H1 (cell line): Measurements from ENCODE around the gene CBARP. TPM values are rescaled to one million over a fixed set of nuclear protein-coding genes. Genes with fewer than 3 reads are reported as not detected.

Experiments
- CTCF ChIA-PET: fragments of 300-600 bp; sonication (Branson Sonifier 250); formaldehyde crosslinking; loops from one replicate; lab custom pipeline; 2021; ENCODE audit not compliant: partially characterized antibody; lab: Charles Lee
- POLR2A ChIA-PET: fragments of 300-600 bp; sonication (Branson Sonifier 250); formaldehyde crosslinking; loops from one replicate; lab custom pipeline; 2021; ENCODE audit warnings: inconsistent platforms; ENCODE audit not compliant: partially characterized antibody; lab: Charles Lee
- DNase-seq, 2 experiments: peaks; one replicate each; pipeline versions ENCODE4 v3.0.0 to v3.0.0-alpha.2; 2010 to 2022; ENCODE audit warnings: low spot score in 2 of 2, low read depth in 1 of 2, mixed read lengths in 1 of 2
- FAIRE-seq: peaks from 2 replicates; lab custom pipeline; 2011; peaks lifted over from hg19 to GRCh38; lab: Jason Lieb, UNC
- H2AFZ ChIP-seq: 2 replicates; pipeline ENCODE4 v1.8.1; 2012; ENCODE audit warnings: low read length, inconsistent platforms
- H2AK5ac ChIP-seq: 2 replicates; pipeline ENCODE4 v1.6.1; 2013; ENCODE audit warnings: low read depth, low read length
- H2BK120ac ChIP-seq: replicated peaks from 2 replicates; pipeline ENCODE3; 2013; ENCODE audit warnings: low read depth, low read length, inconsistent platforms
- H2BK12ac ChIP-seq: 2 replicates; pipeline ENCODE4 v1.6.1; 2013; ENCODE audit warnings: low read depth, low read length
- H2BK15ac ChIP-seq: 2 replicates; pipeline ENCODE4 v1.6.1; 2013; ENCODE audit warnings: low read length
- H2BK20ac ChIP-seq: 2 replicates; pipeline ENCODE4 v1.6.1; 2013; ENCODE audit warnings: low read length
- H2BK5ac ChIP-seq: 2 replicates; pipeline ENCODE4 v1.6.1; 2013; ENCODE audit warnings: low read depth, low read length
- H3K14ac ChIP-seq: 2 replicates; pipeline ENCODE4 v1.6.1; 2013; ENCODE audit warnings: inconsistent platforms; ENCODE audit not compliant: insufficient read length
- H3K18ac ChIP-seq: 2 replicates; pipeline ENCODE4 v1.6.1; 2013; ENCODE audit warnings: low read length; ENCODE audit errors: extremely low read depth
- H3K23ac ChIP-seq: 2 replicates; pipeline ENCODE4 v1.6.1; 2013; ENCODE audit warnings: inconsistent platforms; ENCODE audit not compliant: insufficient read length
- H3K23me2 ChIP-seq: 2 replicates; pipeline ENCODE4 v1.6.1; 2013; ENCODE audit warnings: low read depth, low read length
- H3K27ac ChIP-seq: 2 replicates; pipeline ENCODE4 v1.6.1; 2011; ENCODE audit warnings: low read depth, low read length, inconsistent platforms
- H3K27me3 ChIP-seq, 4 experiments: replicated peaks in 1 of 4; 1 replicate in 1 of 4; 2 replicates in 3 of 4; pipeline versions ENCODE4 v1.6.1 to v1.8.1; 2011 to 2013; ENCODE audit warnings: low read length in 3 of 4, mild to moderate bottlenecking in 3 of 4, inconsistent platforms in 2 of 4, mixed read lengths in 2 of 4, moderate library complexity in 1 of 4; ENCODE audit not compliant: control insufficient read depth in 3 of 4, insufficient read depth in 3 of 4; ENCODE audit errors: extremely low read depth in 1 of 4
- H3K36me3 ChIP-seq, 4 experiments: 2 replicates each; pipeline versions ENCODE4 v1.6.1 to v1.8.1; 2011 to 2013; ENCODE audit warnings: mild to moderate bottlenecking in 4 of 4, low read length in 3 of 4, moderate library complexity in 2 of 4, control low read depth in 1 of 4, inconsistent platforms in 1 of 4; ENCODE audit not compliant: insufficient read depth in 4 of 4, control insufficient read depth in 2 of 4
- H3K4ac ChIP-seq: replicated peaks from 2 replicates; pipeline ENCODE3; 2013; ENCODE audit warnings: low read length, low read depth, mixed read lengths, inconsistent platforms; ENCODE audit not compliant: insufficient read length
- H3K4me1 ChIP-seq, 4 experiments: replicated peaks in 1 of 4; 1 replicate in 1 of 4; 2 replicates in 3 of 4; pipeline versions ENCODE4 v1.6.1 to v1.8.1; 2011 to 2013; ENCODE audit warnings: low read length in 3 of 4, inconsistent platforms in 2 of 4, mixed read lengths in 1 of 4; ENCODE audit not compliant: insufficient read depth in 4 of 4, control insufficient read depth in 3 of 4
- H3K4me2 ChIP-seq, 2 experiments: 2 replicates each; pipeline versions ENCODE4 v1.6.1 to v1.8.1; 2011 to 2013; ENCODE audit warnings: low read depth in 2 of 2, low read length in 2 of 2, control low read depth in 1 of 2, inconsistent platforms in 1 of 2, mild to moderate bottlenecking in 1 of 2; ENCODE audit not compliant: insufficient read depth in 1 of 2
- H3K4me3 ChIP-seq, 4 experiments: fragments of 200-600, 300-600 bp in 1 of 4; sonication (generic), shearing (Covaris generic), sonication (Bioruptor Twin) in 1 of 4; 2 replicates each; pipeline versions ENCODE4 v1.5.1 to v1.8.1; 2011 to 2016; ENCODE audit warnings: low read length in 4 of 4, low read depth in 3 of 4, control low read depth in 2 of 4, inconsistent platforms in 2 of 4, mild to moderate bottlenecking in 2 of 4, mixed read lengths in 1 of 4, moderate library complexity in 1 of 4; ENCODE audit not compliant: insufficient read depth in 2 of 4; ENCODE audit errors: extremely low read depth in 1 of 4
- H3K56ac ChIP-seq: replicated peaks from 2 replicates; pipeline ENCODE3; 2013; ENCODE audit warnings: low read depth, mild to moderate bottlenecking, mixed read lengths, low read length, inconsistent platforms; ENCODE audit not compliant: insufficient read length
- H3K79me1 ChIP-seq: 2 replicates; pipeline ENCODE4 v1.6.1; 2013; ENCODE audit warnings: low read depth, low read length, control low read depth
- H3K79me2 ChIP-seq, 2 experiments: 2 replicates each; pipeline versions ENCODE4 v1.6.1 to v1.8.1; 2012 to 2013; ENCODE audit warnings: low read length in 2 of 2, mild to moderate bottlenecking in 2 of 2, inconsistent platforms in 1 of 2; ENCODE audit not compliant: insufficient read depth in 2 of 2, control insufficient read depth in 1 of 2
- H3K9ac ChIP-seq, 4 experiments: replicated peaks in 1 of 4; 1 replicate in 1 of 4; 2 replicates in 3 of 4; pipeline versions ENCODE4 v1.6.1 to v1.8.1; 2011 to 2013; ENCODE audit warnings: low read depth in 3 of 4, low read length in 3 of 4, control low read depth in 2 of 4, mild to moderate bottlenecking in 2 of 4, moderate library complexity in 2 of 4, inconsistent platforms in 1 of 4; ENCODE audit errors: extremely low read depth in 1 of 4
- H3K9me3 ChIP-seq, 2 experiments: 2 replicates each; pipeline versions ENCODE4 v1.6.1 to v1.8.1; 2012 to 2013; ENCODE audit warnings: mild to moderate bottlenecking in 2 of 2, moderate library complexity in 2 of 2, control low read depth in 1 of 2, inconsistent platforms in 1 of 2, low read depth in 1 of 2, low read length in 1 of 2, mixed read lengths in 1 of 2; ENCODE audit not compliant: insufficient read depth in 2 of 2
- H4K20me1 ChIP-seq, 2 experiments: replicated peaks in 1 of 2; 2 replicates each; pipeline versions ENCODE3 to v1.8.1; 2011 to 2013; ENCODE audit warnings: inconsistent platforms in 2 of 2, low read length in 2 of 2, mild to moderate bottlenecking in 1 of 2; ENCODE audit not compliant: insufficient read depth in 2 of 2, control insufficient read depth in 1 of 2
- H4K5ac ChIP-seq: 2 replicates; pipeline ENCODE4 v1.6.1; 2013; ENCODE audit warnings: low read length, low read depth, mixed read lengths, inconsistent platforms; ENCODE audit not compliant: insufficient read length
- H4K8ac ChIP-seq: 2 replicates; pipeline ENCODE4 v1.8.0; 2013; ENCODE audit warnings: mild to moderate bottlenecking, moderate library complexity, low read length, inconsistent platforms; ENCODE audit not compliant: insufficient read depth; ENCODE audit errors: extremely low read depth
- H4K91ac ChIP-seq: replicated peaks from 2 replicates; pipeline ENCODE3; 2013; ENCODE audit warnings: low read length, mixed read lengths, inconsistent platforms; ENCODE audit not compliant: insufficient read length
- CTCF ChIP-seq, 3 experiments: IDR thresholded peaks; 1 replicate in 2 of 3; 2 replicates in 1 of 3; pipeline versions ENCODE4 v1.5.1 to v1.6.1; 2011; ENCODE audit warnings: low read length in 3 of 3, mild to moderate bottlenecking in 3 of 3, inconsistent platforms in 2 of 3, low read depth in 1 of 3, moderate library complexity in 1 of 3; ENCODE audit not compliant: insufficient read depth in 1 of 3; ENCODE audit errors: control extremely low read depth in 1 of 3
- GTF2F1 ChIP-seq: IDR thresholded peaks from 2 replicates; pipeline ENCODE4 v1.6.1; 2012; ENCODE audit warnings: low read depth, low read length, improper control_type of control experiment, borderline replicate concordance
- JUND ChIP-seq: IDR thresholded peaks from 2 replicates; pipeline ENCODE4 v1.6.1; 2011; ENCODE audit warnings: mild to moderate bottlenecking, improper control_type of control experiment, low read length
- KDM4A ChIP-seq: IDR thresholded peaks from one replicate; pipeline ENCODE4 v1.7.1; 2012; ENCODE audit warnings: low read depth, mild to moderate bottlenecking, moderate library complexity, low read length, inconsistent platforms; ENCODE audit not compliant: severe bottlenecking
- RFX5 ChIP-seq: IDR thresholded peaks from 2 replicates; pipeline ENCODE4 v1.6.1; 2011; ENCODE audit warnings: low read depth, low read length, improper control_type of control experiment, borderline replicate concordance
- SAP30 ChIP-seq: fragments of 300-600 bp; sonication (generic); IDR thresholded peaks from 2 replicates; pipeline ENCODE4 v1.7.1; 2012; ENCODE audit warnings: low read length, moderate library complexity, mild to moderate bottlenecking, inconsistent platforms; ENCODE audit not compliant: insufficient read depth, insufficient replicate concordance
- SUZ12 ChIP-seq: fragments of 200-600 bp; sonication (generic); IDR thresholded peaks from 2 replicates; pipeline ENCODE4 v1.6.1; 2012; ENCODE audit warnings: mild to moderate bottlenecking, inconsistent platforms, low read length, moderate library complexity, mixed read lengths
- TBP ChIP-seq: IDR thresholded peaks from 2 replicates; pipeline ENCODE4 v1.6.1; 2011; ENCODE audit warnings: low read depth, low read length, improper control_type of control experiment
- ZNF274 ChIP-seq: IDR thresholded peaks from 2 replicates; pipeline ENCODE4 v1.7.0; 2012; ENCODE audit warnings: low read length, borderline replicate concordance; ENCODE audit errors: extremely low read depth
- WGBS, 2 experiments: shearing (Covaris generic) in 1 of 2; methylation state at CpG; one replicate each; pipeline versions ENCODE4 v1.1.6 to v1.1.7; 2013 to 2015; ENCODE audit warnings: low lambda C conversion rate in 2 of 2, mixed read lengths in 2 of 2, inconsistent platforms in 1 of 2, low coverage in 1 of 2, missing lambda C conversion rate in 1 of 2; ENCODE audit not compliant: insufficient replicate concordance in 2 of 2, insufficient coverage in 1 of 2, insufficient read length in 1 of 2; ENCODE audit errors: extremely low coverage in 1 of 2, missing lambda C conversion rate in 1 of 2; 5-methylcytosine and 5-hydroxymethylcytosine counted together
- polyA plus RNA-seq, 7 experiments: library from polyadenylated mRNA; depleted of rRNA in 3 of 7; stranded (reverse) in 5 of 7; unstranded in 2 of 7; fragments of >200 nt in 5 of 7; fragments of 200-250 nt in 2 of 7; gene quantifications; 1 replicate in 5 of 7; 2 replicates in 1 of 7; 4 replicates in 1 of 7; pipeline versions ENCODE4 v1.2.1 to v1.2.3, GENCODE V29; 2011 to 2013; ENCODE audit warnings: missing spikeins in 2 of 7, mixed read lengths in 2 of 7
- total RNA-seq: library from RNA; stranded (reverse); fragmentation: NEBNext Ultra II Directional; extraction: Animal tissue kit (Norgen Biotek cat#: 25700); gene quantifications from 2 replicates; pipeline ENCODE4 v1.2.1, GENCODE V29; 2021

Gene CBARP
- total and polyA plus RNA-seq, 2 of the 8 experiments (the other 6 are each of a cell fraction or from before 2014, with no cell fraction given) = 4.9 to 14.7 TPM

- no peak overlapping the region for H2AK5ac ChIP-seq
- no peak overlapping the region; a peak in 1 of 7 replicates for H3K9ac ChIP-seq
- no peaks in the 10 kb centered on the region for H3K23me2 ChIP-seq
- H2BK15ac ChIP-seq = no peak overlapping the region
- H3K36me3 ChIP-seq = no peaks in the 10 kb centered on the region
- H4K91ac ChIP-seq = peak overlapping the region; percentile 55
- H2BK20ac ChIP-seq = no peak overlapping the region
- no peak overlapping the region for H3K4me2 ChIP-seq
- H3K4ac ChIP-seq = peak overlapping the region; percentile 53
- H4K20me1 ChIP-seq = no peaks in the 10 kb centered on the region
- H2BK120ac ChIP-seq = no peak overlapping the region
- no peak overlapping the region for H3K14ac ChIP-seq
- H3K4me1 ChIP-seq = 0 out of 7 replicates have a peak, but pooled peaks cover 0 to 2% (median 0%) of the 10 kb centered on the region in 4 experiments
- WGBS, 2 experiments = 90% methylated on average over 9 of the region's 9 CpGs; no CpG with 5 or more reads in 1 of the 2 experiments
- H3K27me3 ChIP-seq = no peaks in the 10 kb centered on the region
- no peak overlapping the region; a peak in 2 of 8 replicates for H3K4me3 ChIP-seq
- H2BK12ac ChIP-seq = 0 out of 2 replicates have a peak overlapping the region, but pooled peaks have one; percentile 17
- no peaks in the 10 kb centered on the region for H3K9me3 ChIP-seq
- H3K18ac ChIP-seq = no peak overlapping the region
- peak overlapping the region; percentile 15 for H4K5ac ChIP-seq
- no peaks in the 10 kb centered on the region for H3K79me1 ChIP-seq
- no peak overlapping the region for H3K27ac ChIP-seq
- ChIA-PET POLR2A (interaction anchor here (1.2 kb wide), 1 partner anchor 79 kb away, joined by 3 read pairs; no protein-coding TSS in a partner anchor), CTCF (interaction anchor here (1.0 to 1.2 kb wide), 3 partner anchors 9 to 59 kb away, joined by 3 read pairs; no protein-coding TSS in a partner anchor)
- H4K8ac ChIP-seq = 0 out of 2 replicates have a peak overlapping the region, but pooled peaks have one; percentile 51
- no peak for FAIRE-seq
- H2BK5ac ChIP-seq = peak overlapping the region; percentile 21; the same call in 1 of the 2 replicates
- H3K56ac ChIP-seq = no peak overlapping the region
- no peak overlapping the region for H3K23ac ChIP-seq
- no peaks in the 10 kb centered on the region for H3K79me2 ChIP-seq
- DNase-seq = no peak
- H2AFZ ChIP-seq = 0 out of 2 replicates have a peak overlapping the region, but pooled peaks have one; percentile 8
- TF ChIP-seq KDM4A (no peak), TBP (no peak), SAP30 (no peak), RFX5 (no peak), JUND (no peak), ZNF274 (no peak), GTF2F1 (no peak), CTCF (IDR thresholded peaks at IDR 0.05; ENCODE audit: control extremely low read depth in 1 of 3, insufficient read depth in 1 of 3, low read depth in 1 of 3, low read length in 3 of 3) (no peak), SUZ12 (no peak)
Measured at GRCh38 chr19:1189419-1189818, 48.4 kb downstream of the CBARP start.
